GOT3 (cell line): ENCODE measurements around the gene CNOT4.
"Not testable (repeated sequence)": the region's sequence is repeated elsewhere in the genome, so short reads cannot be mapped to it uniquely, and the experiment has no call there.

Experiments
- DNase-seq: peaks from one replicate; lab custom pipeline; 2025; ENCODE audit warnings: mixed read lengths; lab: John Stamatoyannopoulos, UW

CNOT4 gene

DNA sequence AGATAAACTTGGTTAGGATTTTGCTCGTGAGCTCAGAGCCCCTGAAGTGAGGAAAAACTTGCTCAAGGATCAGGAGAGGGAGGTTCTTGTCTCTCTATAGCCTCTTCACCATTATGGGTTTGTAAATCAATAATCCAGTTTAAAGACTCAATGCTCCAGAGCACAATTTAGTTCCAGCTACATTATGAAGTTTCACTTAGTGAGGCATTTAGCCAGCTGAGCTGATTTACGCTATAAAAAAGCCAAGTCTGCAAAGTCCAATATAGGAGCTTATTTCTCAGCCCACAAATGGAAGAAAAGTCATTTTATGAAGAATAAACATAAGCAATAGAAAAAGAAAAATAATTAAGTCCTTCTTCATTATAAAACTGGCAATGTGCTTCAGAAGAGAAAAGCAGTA is 145.7 kb downstream of the CNOT4 start:
- no peak for DNase-seq

- DNase-seq = no peak
These were observed 147.0 kb downstream of the CNOT4 start for GRCh38 chr7:135362871-135363270.

- DNase-seq = no peak
These were observed 148.1 kb downstream of the CNOT4 start for GRCh38 chr7:135361788-135362187.

DNA sequence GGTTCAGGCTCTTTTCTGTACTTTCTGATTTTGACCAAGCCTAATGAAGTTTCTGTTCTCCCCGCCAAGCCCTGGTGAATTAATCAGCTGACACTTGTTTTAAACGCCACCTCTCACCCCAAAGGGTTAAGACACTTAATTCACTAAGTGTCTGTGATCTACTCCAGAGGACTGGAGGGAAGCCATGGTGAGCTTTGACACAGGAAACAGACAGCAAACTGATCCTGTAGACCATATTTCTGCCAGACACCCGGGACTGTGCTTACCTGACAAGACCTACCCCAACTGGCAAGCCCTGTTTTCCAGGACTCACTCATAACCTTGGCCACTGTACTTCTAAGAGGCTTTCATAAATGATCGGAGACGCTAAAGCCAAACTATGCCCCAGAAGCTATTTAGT is 150.3 kb downstream of the CNOT4 start:
- DNase-seq = no peak

DNA sequence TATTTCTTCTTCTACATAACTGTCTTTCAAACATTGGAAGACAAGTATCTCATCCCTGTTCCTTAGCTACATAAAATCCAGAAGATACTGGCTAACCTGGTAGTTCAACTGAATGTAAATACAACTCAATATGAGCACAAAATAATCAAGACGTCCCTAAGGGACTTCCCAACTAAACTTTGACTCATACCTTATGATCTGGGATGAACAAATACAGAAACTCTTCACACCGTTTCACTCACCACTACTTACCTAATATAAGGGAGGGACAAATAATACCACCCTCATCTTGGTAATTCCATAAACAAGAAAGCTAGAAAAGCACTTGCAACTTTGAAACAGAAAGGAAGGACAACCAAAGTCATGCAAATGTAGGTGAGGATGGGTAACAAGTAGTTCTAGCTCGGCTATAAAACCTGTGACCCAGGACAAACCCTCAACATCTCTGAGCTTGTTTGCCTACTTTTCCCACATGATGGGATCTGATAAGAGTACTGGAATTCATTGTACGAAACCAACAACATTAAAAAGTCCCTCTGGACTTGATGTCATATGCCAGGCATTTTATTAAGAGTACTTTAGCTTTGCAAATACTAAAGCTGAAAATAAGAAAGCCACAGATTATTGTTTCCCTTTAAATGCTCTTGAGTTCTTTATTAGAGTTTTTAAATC is 154.4 kb downstream of the CNOT4 start:
- no peak for DNase-seq

DNA sequence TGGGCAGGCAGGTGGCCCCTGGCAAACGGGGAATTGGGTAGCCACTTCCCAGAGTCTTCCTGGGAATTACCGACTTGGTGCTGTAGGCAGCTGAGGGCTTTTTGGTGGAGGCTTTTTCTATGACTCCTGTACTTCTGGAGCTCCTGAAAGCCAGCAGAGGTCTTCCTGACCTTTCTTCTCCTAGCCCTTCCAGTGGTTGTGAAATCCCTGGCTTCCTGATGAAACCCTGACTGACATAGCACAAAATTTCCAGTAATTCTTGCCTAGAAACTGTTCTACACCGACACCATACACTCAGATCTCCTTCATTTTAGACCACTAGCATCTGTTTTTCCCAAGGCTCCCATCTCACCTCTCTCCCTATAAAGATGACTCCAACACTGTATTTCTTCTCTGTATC is 156.1 kb downstream of the CNOT4 start:
- DNase-seq = no peak

- DNase-seq = no peak
These were observed 157.6 kb downstream of the CNOT4 start for GRCh38 chr7:135352285-135352684.

DNA sequence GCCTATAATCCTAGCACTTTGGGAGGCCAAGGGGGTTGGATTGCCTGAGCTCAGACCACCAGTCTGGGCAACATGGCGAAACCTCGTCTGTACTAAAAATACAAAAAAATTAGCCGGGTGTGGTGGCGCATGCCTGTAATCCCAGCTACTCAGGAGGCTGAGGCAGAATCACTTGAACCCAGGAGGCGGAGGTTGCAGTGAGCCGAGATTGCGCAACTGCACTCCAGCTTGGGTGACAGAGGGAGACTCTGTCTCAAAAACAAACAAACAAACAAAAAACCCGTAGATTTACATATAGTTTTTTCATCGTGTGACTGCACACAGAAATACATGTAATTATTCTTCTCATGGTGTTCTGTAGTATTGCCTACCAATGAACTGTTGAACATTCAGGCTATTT is 158.8 kb downstream of the CNOT4 start:
- DNase-seq = not testable (repeated sequence)

GRCh38 chr7:135349746-135350145 is 160.2 kb downstream of the CNOT4 start:
- DNase-seq = no peak

DNA sequence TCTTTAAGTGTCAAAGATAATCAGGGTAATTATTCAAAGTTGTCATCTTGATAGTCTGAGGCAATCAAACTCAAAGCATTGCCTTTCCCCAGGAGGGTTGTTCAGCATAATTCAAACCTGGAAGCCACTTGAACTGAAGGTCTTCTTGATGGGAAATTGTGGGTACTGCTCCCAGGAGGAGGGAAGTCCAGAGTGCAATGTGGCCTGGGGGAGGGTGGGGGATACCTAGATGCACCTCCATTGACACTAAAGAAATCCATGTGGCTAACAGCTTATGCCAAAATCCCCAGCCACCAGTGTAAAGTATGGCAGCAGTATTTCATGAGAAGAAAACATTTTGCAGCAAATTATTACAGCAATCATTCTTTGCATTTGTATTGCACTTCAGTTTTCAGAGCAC is 161.4 kb downstream of the CNOT4 start:
- no peak for DNase-seq

DNA sequence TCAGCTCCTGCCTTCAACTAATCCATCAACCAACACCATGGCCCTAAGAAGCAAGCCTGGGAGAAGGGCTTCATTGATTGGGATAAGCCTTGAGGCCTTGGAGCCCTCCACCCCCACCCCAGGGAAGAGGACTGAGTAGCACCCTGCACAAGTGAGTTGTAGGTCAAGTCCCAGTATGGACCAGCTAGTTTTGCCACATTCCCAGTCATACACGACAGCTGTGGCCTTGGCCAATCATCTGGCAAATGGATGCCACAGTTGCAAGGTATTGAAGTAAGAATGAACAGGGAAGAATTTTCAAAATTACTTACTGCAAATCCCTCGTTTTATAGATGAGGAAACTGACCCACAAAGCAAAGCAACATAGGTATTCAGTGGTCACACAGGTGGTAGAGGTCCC is 166.5 kb downstream of the CNOT4 start:
- DNase-seq = no peak

- no peak for DNase-seq
These were observed 167.0 kb downstream of the CNOT4 start for GRCh38 chr7:135342887-135343286.

DNA sequence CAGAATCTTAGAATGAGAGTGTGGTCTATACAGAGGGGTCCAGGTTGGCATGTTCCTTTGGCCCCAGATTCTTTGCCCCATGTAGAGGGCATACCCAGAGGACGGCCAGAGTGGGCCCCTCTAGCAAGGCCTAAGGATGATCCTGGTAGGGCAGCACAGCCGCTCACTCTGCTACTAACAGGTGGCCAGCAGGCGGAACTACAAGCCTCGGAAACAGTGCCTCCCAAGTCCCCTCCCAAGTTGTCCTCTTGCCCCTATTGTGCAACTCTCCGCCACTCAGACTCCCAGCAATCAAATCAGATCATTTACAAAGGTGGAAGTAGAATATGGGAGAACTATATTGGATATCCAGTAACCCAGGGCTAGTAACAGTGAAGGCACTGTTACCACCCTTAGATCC is 168.9 kb downstream of the CNOT4 start:
- DNase-seq = no peak

- DNase-seq = no peak
These were observed 171.8 kb downstream of the CNOT4 start for GRCh38 chr7:135337977-135338550.

GRCh38 chr7:135337506-135337905 is 172.4 kb downstream of the CNOT4 start:
- DNase-seq = no peak

DNA sequence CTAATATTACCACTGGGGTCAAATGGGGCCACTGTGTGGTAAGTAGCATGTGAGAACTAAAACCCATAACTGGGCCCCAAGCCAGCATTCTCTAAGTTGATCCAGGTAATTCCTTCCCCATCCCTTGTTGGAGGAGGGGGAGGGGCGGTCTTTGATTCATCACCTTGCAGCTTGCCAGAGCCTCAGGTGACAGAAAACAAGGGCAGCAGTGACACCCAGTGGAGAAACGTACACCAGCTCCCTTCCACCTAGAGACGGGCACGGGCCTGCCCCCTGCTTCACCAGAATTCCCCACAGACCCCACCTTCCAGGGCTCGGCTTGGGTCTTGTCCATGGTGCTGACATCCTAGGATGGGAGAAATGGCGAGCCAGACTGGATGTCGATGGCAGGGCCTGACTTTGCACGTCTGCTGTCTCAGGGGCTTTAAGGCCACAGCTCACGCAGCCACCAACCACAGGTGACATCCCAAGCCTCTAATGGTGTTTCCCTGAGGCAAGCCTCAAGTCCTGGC is 174.2 kb downstream of the CNOT4 start:
- no peak for DNase-seq

DNA sequence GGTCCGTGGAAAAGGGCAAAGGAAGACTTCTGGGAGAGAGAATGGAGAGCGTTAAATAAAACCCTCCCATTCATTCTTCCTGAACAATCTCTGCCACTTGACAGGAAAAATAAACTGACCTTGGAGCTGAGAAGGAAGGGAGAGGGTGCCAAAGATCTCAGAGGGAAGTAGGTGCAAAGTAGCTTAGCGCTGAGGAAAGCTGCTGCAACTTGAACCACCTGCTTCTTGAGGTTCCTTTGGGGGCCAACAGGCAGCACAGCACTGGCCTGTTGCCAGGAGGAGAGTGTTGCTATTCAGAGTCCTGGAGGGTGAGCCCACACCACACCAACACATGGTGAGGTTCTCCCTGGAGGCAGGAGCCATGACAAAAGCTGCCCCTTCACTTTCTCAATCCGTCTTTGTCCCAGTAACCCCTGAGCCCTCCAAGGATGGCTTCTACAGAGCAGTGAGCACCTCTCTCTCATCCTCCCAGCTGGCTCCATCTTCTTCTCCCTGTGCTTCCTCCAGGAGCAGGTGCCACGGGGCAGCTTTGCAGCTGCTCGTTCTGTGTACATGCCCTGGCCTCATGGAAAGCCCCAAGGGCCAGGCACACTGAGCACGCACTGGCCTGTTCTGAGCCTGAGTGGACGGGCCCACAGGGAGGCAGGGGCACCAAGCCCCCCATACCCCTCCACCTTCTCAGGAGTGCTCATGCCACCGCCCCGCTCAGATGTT is 174.9 kb downstream of the CNOT4 start:
- no peak for DNase-seq

DNA sequence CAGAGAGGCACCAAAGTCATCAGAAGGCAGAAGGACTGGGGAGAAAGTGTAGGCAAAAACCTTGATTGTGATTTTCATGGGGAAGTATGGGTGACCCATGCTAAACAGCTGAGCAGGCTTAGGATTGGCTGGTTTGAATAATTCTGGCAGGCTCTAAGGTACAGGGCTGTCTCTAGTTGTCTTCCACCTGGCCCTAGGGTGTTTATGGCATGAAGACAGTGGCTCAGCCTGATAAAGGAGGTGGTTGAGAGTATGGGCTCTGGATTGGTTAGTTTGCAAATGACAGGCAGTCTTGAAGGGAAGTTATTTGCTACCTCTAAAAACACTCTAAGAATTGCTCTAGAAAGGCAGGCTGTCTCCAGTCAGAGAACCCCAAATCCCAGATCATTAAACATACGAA is 176.0 kb downstream of the CNOT4 start:
- no peak for DNase-seq

DNA sequence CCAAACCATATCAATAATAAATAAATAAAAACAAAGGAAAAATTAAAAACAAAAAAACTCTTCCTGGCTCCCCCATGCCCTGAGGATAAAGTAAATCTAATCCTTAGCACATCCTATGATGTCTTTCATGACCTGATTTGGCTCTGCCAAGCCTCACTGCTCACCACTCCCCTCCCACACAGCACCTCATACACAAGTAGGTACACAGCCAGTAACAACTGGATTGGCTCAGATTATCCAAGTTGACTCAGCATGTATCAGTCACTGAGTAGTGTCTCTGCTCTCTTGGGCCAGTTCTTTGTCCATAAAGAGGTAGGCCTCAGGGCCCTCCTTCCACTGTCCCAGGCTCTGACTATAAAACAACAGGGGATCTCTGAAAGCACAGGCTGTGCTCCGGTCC is 176.7 kb downstream of the CNOT4 start:
- no peak for DNase-seq

GRCh38 chr7:135330088-135330487 is 179.8 kb downstream of the CNOT4 start:
- no peak for DNase-seq

DNA sequence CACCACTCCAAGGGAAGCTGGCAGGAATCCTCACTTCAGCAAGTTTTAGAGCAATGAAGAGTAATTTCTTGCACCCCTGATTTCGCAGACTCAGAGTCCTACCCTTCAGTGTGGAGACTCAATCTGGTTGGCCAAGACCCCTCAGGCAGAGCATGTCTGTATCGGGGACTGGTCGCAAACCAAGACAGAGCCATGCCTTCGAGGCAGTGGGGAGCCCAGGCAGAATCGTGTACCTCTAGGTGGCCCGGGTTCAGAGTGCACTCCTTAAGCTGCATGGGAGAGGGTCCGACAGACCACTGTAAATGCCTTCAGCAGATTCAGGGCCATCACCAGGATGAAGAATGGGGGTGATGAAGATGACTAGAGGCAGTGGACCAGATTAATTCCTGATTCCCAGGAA is 181.4 kb downstream of the CNOT4 start:
- DNase-seq = no peak

- no peak for DNase-seq
These were observed 181.8 kb downstream of the CNOT4 start for GRCh38 chr7:135328053-135328452.

DNA sequence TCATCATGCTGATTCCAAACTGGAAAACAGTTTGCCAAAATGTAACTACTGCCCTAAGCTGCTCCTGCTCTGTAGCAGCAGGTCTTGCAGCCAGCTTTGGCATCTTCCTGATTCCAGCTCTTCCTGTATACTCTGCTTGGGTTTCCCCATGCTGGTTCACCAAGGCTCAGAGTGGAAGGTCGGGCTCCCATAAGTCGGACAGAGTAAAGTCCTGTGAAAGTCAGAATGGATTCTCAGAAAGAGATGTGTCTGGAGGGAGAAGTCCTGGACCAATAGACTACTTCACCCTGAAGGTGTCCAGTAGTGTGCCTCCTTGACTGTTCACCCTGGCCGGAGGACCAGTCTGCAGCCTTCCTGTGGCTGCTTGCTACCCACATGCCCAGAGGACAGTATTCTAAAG is 182.4 kb downstream of the CNOT4 start:
- no peak for DNase-seq
